Measurements from ENCODE around the gene GABPB2. TPM values are rescaled to one million over a fixed set of nuclear protein-coding genes. Genes with fewer than 3 reads are reported as not detected.

GABPB2 gene
- total RNA-seq (2012; rRNA removed): 7.4 and 8.1 TPM in 2 replicates

DNA sequence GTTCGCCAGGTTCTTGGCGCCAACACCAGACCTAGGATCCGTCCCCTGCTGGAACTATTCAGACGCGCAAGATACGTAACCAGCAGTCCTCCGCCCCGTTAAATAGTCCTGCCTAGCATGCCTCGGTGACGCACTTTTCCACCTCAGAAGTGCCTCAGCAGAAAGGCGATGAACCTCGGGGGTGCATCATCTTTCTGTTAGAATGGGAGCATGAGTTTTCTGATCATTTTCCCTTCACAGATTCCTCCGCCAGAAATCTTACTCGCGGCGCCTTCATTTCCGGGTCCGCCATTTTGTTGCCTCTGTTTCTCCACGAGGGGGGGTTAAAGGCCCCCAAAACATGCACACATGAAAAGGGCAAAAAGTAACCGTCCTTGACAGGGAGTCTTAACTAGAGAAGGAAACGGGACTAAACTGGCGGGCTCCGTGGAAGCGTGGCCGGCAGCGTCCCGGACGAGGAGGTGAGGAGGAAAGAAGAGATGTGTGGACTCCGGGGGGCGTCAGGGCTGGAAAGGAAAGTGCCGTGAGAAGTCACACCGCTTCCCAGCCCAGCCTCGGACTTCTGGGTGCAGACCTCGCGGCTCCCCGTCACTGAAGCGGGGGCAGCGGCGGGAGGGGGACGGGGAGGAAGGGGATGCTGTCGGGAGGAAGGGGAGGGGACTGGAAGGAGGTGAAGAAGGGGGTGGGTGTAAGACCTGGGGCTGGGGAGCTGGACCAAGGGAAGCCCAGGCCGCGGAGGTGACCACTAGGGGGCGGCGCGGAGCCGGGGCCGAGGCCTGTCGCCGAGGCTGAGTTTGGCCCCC lies at the start of gene GABPB2:
Gene GABPB2 (plus strand): TSS at position 288 of the 803 bp plus-strand sequence. CDS start 17,429 bp downstream, outside the sequence.
- H3K9ac ChIP-seq (ENCODE audit: low read depth, low read length): peak within 1 kb of the TSS; percentile 94
- H3K4me3 ChIP-seq (ENCODE audit: low read length): peak within 1 kb of the TSS; percentile 82
- no peaks in the 10 kb centered on the region for H3K9me3 ChIP-seq (replicated peaks; ENCODE audit: low read length)
- H3K36me3 ChIP-seq (ENCODE audit: insufficient read depth, low read length): peaks cover 16% of the 10 kb centered on the region
- no peaks in the 10 kb centered on the region for H3K27me3 ChIP-seq (ENCODE audit: control insufficient read depth, insufficient read depth, low read length)
- peak within 1 kb of the TSS; percentile 89 for H3K4me2 ChIP-seq (ENCODE audit: low read length)
- peaks cover 15% of the 10 kb centered on the region for H3K4me1 ChIP-seq (ENCODE audit: control insufficient read depth, insufficient read depth, low read length)

DNA sequence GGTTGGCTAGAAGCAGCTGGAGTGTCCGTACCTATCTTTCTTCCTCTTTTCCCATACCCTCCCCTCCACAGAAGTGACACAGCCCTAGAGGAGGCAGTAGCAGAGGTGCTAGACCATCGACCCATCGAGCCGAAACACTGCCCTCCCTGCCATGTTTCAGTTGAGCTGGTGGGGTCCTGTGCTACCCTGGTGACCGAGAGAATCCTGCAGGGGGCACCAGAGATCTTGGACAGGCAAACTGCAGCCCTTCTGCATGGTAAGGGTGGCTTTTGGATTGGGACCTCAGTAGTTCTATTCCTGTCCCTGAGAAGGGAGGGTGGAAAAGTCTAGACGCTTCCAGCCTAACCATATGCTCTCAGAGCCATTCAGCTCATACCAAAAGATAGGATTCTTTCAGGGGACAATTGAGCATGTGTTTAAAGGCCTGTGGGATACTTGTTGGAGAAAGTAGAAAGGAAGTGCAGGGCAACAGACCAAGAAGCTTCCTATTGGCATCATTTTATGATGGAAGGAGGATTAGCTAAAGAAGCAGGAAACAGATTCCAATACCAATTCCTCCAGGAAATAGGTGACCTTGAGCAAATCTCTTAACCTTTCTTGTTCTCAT lies 45.9 kb upstream of the GABPB2 start:
- H3K9ac ChIP-seq (ENCODE audit: low read depth, low read length): no peak overlapping the region
- peaks cover 10% of the 10 kb centered on the region for H3K36me3 ChIP-seq (ENCODE audit: insufficient read depth, low read length)
- H3K27me3 ChIP-seq (ENCODE audit: control insufficient read depth, insufficient read depth, low read length): no peaks in the 10 kb centered on the region
- H3K4me2 ChIP-seq (ENCODE audit: low read length): no peak overlapping the region
- no peaks in the 10 kb centered on the region for H3K9me3 ChIP-seq (replicated peaks; ENCODE audit: low read length)
- H3K4me3 ChIP-seq (ENCODE audit: low read length): no peak overlapping the region
- peaks cover 6% of the 10 kb centered on the region for H3K4me1 ChIP-seq (ENCODE audit: control insufficient read depth, insufficient read depth, low read length)

DNA sequence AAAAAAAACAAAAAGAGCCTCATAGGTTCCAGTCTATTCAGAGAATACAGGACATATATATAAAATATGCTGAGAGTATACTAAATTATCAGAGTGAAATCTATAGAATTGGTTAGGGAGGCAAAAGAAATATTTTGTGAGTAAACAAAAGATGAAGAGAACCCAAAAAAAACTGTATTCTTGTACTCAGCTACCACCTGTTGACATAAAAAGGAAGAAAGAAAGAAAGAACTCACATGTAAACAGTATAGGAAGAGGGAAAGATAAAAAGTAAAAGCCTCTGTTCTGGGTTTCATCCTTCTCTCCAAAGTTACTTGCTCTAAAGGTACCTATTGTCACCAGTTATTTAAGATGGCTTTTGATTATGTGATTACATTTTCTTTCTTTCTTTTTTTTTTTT lies 44.1 kb upstream of the GABPB2 start:
- no peak overlapping the region for H3K4me3 ChIP-seq (ENCODE audit: low read length)
- H3K27me3 ChIP-seq (ENCODE audit: control insufficient read depth, insufficient read depth, low read length): no peaks in the 10 kb centered on the region
- H3K9me3 ChIP-seq (replicated peaks; ENCODE audit: low read length): no peaks in the 10 kb centered on the region
- H3K4me1 ChIP-seq (ENCODE audit: control insufficient read depth, insufficient read depth, low read length): peaks cover 6% of the 10 kb centered on the region
- peaks cover 14% of the 10 kb centered on the region for H3K36me3 ChIP-seq (ENCODE audit: insufficient read depth, low read length)
- H3K9ac ChIP-seq (ENCODE audit: low read depth, low read length): no peak overlapping the region
- no peak overlapping the region for H3K4me2 ChIP-seq (ENCODE audit: low read length)

DNA sequence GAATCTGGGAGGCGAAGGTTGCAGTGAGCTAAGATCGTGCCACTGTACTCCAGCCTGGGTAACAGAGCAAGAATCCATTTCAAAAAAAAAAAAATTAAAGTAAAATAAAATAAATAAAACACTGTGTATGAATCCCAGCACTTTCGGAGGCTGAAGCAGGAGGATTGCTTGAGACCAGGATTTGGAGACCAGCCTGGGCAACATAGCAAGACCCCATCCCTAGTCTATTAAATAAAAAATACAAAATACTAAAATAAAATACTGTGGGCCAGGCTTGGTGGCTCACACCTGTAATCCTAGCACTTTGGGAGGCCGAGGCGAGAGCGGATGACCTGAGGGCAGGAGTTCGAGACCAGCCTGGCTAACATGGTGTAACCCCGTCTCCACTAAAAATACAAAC lies 38.4 kb upstream of the GABPB2 start:
- no peak overlapping the region for H3K4me2 ChIP-seq (ENCODE audit: low read length)
- no peak overlapping the region for H3K4me3 ChIP-seq (ENCODE audit: low read length)
- H3K27me3 ChIP-seq (ENCODE audit: control insufficient read depth, insufficient read depth, low read length): no peaks in the 10 kb centered on the region
- no peaks in the 10 kb centered on the region for H3K9me3 ChIP-seq (replicated peaks; ENCODE audit: low read length)
- no peak overlapping the region for H3K9ac ChIP-seq (ENCODE audit: low read depth, low read length)
- H3K4me1 ChIP-seq (ENCODE audit: control insufficient read depth, insufficient read depth, low read length): no peaks in the 10 kb centered on the region
- peaks cover 28% of the 10 kb centered on the region for H3K36me3 ChIP-seq (ENCODE audit: insufficient read depth, low read length)

DNA sequence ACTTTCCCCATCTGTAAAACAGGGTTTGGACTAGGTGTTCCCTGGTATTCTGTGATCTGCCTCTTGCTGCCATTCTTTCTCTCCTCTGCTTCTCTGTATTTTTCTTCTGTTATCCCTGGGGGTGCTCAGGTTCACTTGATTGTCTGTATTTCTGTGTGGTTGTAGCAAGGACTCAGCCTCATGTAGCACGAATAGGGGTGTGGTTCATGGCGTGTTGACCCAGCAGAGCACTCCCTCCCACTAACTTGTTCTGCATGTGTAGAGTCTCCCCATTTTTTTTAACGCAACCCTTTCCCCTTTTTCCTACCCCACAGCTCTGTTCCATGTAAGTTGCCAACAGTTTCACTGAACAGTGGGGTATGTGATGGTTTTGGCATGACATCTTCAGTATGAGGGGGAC lies 35.4 kb upstream of the GABPB2 start:
- H3K36me3 ChIP-seq (ENCODE audit: insufficient read depth, low read length): peaks cover 21% of the 10 kb centered on the region
- H3K4me2 ChIP-seq (ENCODE audit: low read length): no peak overlapping the region
- no peaks in the 10 kb centered on the region for H3K9me3 ChIP-seq (replicated peaks; ENCODE audit: low read length)
- no peak overlapping the region for H3K9ac ChIP-seq (ENCODE audit: low read depth, low read length)
- no peaks in the 10 kb centered on the region for H3K27me3 ChIP-seq (ENCODE audit: control insufficient read depth, insufficient read depth, low read length)
- H3K4me1 ChIP-seq (ENCODE audit: control insufficient read depth, insufficient read depth, low read length): no peaks in the 10 kb centered on the region
- H3K4me3 ChIP-seq (ENCODE audit: low read length): no peak overlapping the region

DNA sequence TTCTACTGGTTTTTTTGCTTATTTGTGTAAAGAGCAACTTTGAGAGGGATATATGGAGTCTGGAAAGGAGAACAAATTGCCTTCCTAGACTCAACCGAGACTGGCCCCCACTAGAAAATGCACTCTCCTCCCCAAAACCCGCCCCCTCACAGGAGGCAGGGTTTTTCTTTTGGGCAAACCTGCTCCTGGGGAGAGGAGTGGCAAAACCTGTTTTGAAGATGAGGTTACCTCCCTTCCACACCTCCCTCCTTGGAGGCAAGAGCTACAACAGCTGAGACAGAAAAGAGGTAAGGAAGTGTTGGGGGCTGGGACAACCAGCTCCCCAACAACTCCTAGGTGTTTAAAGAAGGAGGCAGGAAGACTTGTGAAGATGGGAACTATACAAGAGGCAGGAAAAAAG lies 34.2 kb upstream of the GABPB2 start, which contains the start of gene BNIPL:
Gene BNIPL (plus strand): TSS at position 231 of the 400 bp plus-strand sequence. CDS start 140 bp downstream, at position 371.
- Histone ChIP-seq H3K4me3 (ENCODE audit: low read length) (no peak within 1 kb of the TSS), H3K9ac (ENCODE audit: low read depth, low read length) (no peak within 1 kb of the TSS), H3K4me1 (ENCODE audit: control insufficient read depth, insufficient read depth, low read length) (no peaks in the 10 kb centered on the region), H3K36me3 (ENCODE audit: insufficient read depth, low read length) (peaks cover 16% of the 10 kb centered on the region), H3K4me2 (ENCODE audit: low read length) (no peak within 1 kb of the TSS), H3K9me3 (replicated peaks; ENCODE audit: low read length) (no peaks in the 10 kb centered on the region), H3K27me3 (ENCODE audit: control insufficient read depth, insufficient read depth, low read length) (no peaks in the 10 kb centered on the region)

DNA sequence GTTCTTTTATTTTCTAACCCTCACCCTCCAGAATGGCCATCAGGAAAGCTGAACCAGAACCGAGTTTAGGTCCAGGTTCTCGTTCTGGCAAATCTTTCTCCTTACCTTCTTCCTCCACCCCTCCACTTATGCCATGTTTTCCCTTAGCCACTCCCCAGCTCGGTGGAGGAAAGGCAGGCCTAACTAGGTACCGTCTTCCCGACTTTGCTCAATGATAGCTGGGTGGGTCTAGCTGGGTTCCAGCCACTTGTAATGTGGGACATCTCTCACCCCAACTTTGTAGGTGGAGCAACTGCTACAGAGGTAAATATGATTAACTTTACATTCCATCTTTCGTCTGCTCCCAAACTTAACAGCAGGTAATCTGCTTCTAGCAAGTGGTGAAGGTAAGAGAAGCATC lies 33.5 kb upstream of the GABPB2 start:
- Histone ChIP-seq H3K4me2 (ENCODE audit: low read length) (no peak overlapping the region), H3K9me3 (replicated peaks; ENCODE audit: low read length) (no peaks in the 10 kb centered on the region), H3K27me3 (ENCODE audit: control insufficient read depth, insufficient read depth, low read length) (no peaks in the 10 kb centered on the region), H3K4me3 (ENCODE audit: low read length) (no peak overlapping the region), H3K4me1 (ENCODE audit: control insufficient read depth, insufficient read depth, low read length) (no peaks in the 10 kb centered on the region), H3K36me3 (ENCODE audit: insufficient read depth, low read length) (peaks cover 16% of the 10 kb centered on the region), H3K9ac (ENCODE audit: low read depth, low read length) (no peak overlapping the region)

DNA sequence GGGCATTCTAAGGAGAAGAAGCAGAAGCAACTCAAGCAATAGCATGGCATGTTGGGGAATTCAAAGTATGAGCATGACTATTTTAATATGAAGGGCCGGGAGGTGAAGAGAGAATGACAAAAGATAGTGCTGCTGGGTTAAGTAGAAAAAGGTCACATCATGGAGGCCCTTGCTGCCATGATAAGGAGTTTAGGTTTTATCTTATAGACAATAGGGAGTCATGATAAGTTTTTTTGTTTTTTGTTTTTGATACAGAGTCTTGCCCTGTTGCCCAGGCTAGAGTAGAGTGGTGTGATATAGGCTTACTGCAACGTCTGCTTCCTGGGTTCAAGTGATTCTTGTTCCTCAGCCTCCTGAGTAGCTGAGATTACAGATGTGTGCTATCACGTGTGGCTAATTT lies 31.0 kb upstream of the GABPB2 start:
- no peak overlapping the region for H3K9ac ChIP-seq (ENCODE audit: low read depth, low read length)
- no peaks in the 10 kb centered on the region for H3K27me3 ChIP-seq (ENCODE audit: control insufficient read depth, insufficient read depth, low read length)
- H3K4me1 ChIP-seq (ENCODE audit: control insufficient read depth, insufficient read depth, low read length): no peaks in the 10 kb centered on the region
- no peaks in the 10 kb centered on the region for H3K9me3 ChIP-seq (replicated peaks; ENCODE audit: low read length)
- H3K36me3 ChIP-seq (ENCODE audit: insufficient read depth, low read length): peaks cover 7% of the 10 kb centered on the region
- no peak overlapping the region for H3K4me3 ChIP-seq (ENCODE audit: low read length)
- H3K4me2 ChIP-seq (ENCODE audit: low read length): no peak overlapping the region

DNA sequence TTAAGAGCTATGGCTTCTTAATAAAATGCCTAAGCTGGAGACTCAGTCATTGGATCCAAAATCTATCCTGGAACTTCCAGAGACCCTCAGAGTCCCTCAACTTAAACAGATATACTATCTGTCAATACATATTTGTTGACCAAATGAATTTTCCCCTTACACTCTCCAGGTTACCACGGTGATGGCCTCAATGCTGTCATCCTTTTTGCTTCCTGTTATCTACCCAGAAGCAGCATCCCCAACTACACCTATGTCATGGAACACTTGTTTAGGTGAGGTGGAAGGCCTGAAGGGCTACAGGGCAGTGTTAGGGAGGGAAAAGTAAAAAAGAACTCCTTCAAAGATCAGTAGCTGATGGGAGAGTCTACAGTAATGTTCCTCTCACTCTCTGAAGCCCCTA lies 27.4 kb upstream of the GABPB2 start:
- Histone ChIP-seq H3K9me3 (replicated peaks; ENCODE audit: low read length) (no peaks in the 10 kb centered on the region), H3K4me1 (ENCODE audit: control insufficient read depth, insufficient read depth, low read length) (peaks cover 8% of the 10 kb centered on the region), H3K9ac (ENCODE audit: low read depth, low read length) (no peak overlapping the region), H3K4me3 (ENCODE audit: low read length) (no peak overlapping the region), H3K27me3 (ENCODE audit: control insufficient read depth, insufficient read depth, low read length) (no peaks in the 10 kb centered on the region), H3K4me2 (ENCODE audit: low read length) (no peak overlapping the region), H3K36me3 (ENCODE audit: insufficient read depth, low read length) (no peaks in the 10 kb centered on the region)

DNA sequence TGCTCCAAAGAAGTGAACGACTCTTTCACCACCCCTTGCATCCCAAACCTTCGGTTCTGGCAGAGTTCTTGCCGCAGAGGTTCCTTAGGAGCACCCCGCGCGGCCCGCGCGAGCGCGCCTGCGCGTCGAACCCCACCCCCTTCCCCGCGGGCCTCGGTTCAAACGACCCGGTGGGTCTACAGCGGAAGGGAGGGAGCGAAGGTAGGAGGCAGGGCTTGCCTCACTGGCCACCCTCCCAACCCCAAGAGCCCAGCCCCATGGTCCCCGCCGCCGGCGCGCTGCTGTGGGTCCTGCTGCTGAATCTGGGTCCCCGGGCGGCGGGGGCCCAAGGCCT lies 23.0 kb upstream of the GABPB2 start, which contains the start of gene C1orf56:
Gene C1orf56 (plus strand): TSS at position 161 of the 334 bp plus-strand sequence. CDS start 97 bp downstream, at position 258.
- Histone ChIP-seq H3K27me3 (ENCODE audit: control insufficient read depth, insufficient read depth, low read length) (no peaks in the 10 kb centered on the region), H3K9me3 (replicated peaks; ENCODE audit: low read length) (no peaks in the 10 kb centered on the region), H3K4me2 (ENCODE audit: low read length) (peak within 1 kb of the TSS; percentile 100), H3K4me1 (ENCODE audit: control insufficient read depth, insufficient read depth, low read length) (peaks cover 16% of the 10 kb centered on the region), H3K9ac (ENCODE audit: low read depth, low read length) (peak within 1 kb of the TSS; percentile 88), H3K4me3 (ENCODE audit: low read length) (peak within 1 kb of the TSS; percentile 84), H3K36me3 (ENCODE audit: insufficient read depth, low read length) (peaks cover 21% of the 10 kb centered on the region)

DNA sequence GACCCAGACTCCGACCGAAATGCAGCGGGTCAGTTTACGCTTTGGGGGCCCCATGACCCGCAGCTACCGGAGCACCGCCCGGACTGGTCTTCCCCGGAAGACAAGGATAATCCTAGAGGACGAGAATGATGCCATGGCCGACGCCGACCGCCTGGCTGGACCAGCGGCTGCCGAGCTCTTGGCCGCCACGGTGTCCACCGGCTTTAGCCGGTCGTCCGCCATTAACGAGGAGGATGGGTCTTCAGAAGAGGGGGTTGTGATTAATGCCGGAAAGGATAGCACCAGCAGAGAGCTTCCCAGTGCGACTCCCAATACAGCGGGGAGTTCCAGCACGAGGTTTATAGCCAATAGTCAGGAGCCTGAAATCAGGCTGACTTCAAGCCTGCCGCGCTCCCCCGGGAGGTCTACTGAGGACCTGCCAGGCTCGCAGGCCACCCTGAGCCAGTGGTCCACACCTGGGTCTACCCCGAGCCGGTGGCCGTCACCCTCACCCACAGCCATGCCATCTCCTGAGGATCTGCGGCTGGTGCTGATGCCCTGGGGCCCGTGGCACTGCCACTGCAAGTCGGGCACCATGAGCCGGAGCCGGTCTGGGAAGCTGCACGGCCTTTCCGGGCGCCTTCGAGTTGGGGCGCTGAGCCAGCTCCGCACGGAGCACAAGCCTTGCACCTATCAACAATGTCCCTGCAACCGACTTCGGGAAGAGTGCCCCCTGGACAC lies 22.5 kb upstream of the GABPB2 start:
- Histone ChIP-seq H3K27me3 (ENCODE audit: control insufficient read depth, insufficient read depth, low read length) (no peaks in the 10 kb centered on the region), H3K36me3 (ENCODE audit: insufficient read depth, low read length) (peaks cover 27% of the 10 kb centered on the region), H3K9ac (ENCODE audit: low read depth, low read length) (peak overlapping the region; percentile 88), H3K4me3 (ENCODE audit: low read length) (peak overlapping the region; percentile 84), H3K4me2 (ENCODE audit: low read length) (peak overlapping the region; percentile 100), H3K9me3 (replicated peaks; ENCODE audit: low read length) (no peaks in the 10 kb centered on the region), H3K4me1 (ENCODE audit: control insufficient read depth, insufficient read depth, low read length) (peaks cover 16% of the 10 kb centered on the region)

All from skeletal muscle satellite cell (primary cell).